SK-N-SH (cell line): ENCODE measurements around the gene ZNF358. TPM values are rescaled to one million over a fixed set of nuclear protein-coding genes. Genes with fewer than 3 reads are reported as not detected.

Experiments
- CTCF ChIA-PET: fragments of 300-600, 350-600 bp; formaldehyde crosslinking; extraction: SDS; loops from one replicate; lab custom pipeline; 2021; lab: Yijun Ruan, JAX
- POLR2A ChIA-PET: fragments of 350-600 bp; sonication (Branson Sonifier 250); formaldehyde crosslinking; extraction: SDS; loops from one replicate; lab custom pipeline; 2020; ENCODE audit warnings: antibody characterized with exemption, inconsistent platforms; lab: Yijun Ruan, JAX
- DNase-seq: peaks from one replicate; pipeline ENCODE4 v3.0.0; 2012
- H2AFZ ChIP-seq: fragments of 200-600 bp; sonication (generic); 2 replicates; pipeline ENCODE4 v1.8.1; 2016; ENCODE audit warnings: antibody characterized with exemption, mild to moderate bottlenecking, low read depth
- H3F3A ChIP-seq: fragments of 200-600 bp; sonication (generic); replicated peaks from 2 replicates; pipeline ENCODE3; 2016; ENCODE audit warnings: antibody characterized with exemption, mild to moderate bottlenecking; ENCODE audit not compliant: insufficient read depth
- H3K27ac ChIP-seq, 2 experiments: fragments of 200-500 bp in 1 of 2; fragments of 200-600 bp in 1 of 2; sonication (Bioruptor generic) in 1 of 2; sonication (generic), shearing (Covaris generic) in 1 of 2; 2 replicates each; pipeline versions ENCODE4 v1.5.1 to v1.6.1; 2014 to 2016; ENCODE audit warnings: low read depth in 2 of 2, inconsistent platforms in 1 of 2, low read length in 1 of 2, mild to moderate bottlenecking in 1 of 2, mixed read lengths in 1 of 2
- H3K27me3 ChIP-seq: fragments of 200-600 bp; sonication (generic), shearing (Covaris generic); 2 replicates; pipeline ENCODE4 v1.6.1; 2016; ENCODE audit warnings: mixed run types; ENCODE audit not compliant: insufficient read depth
- H3K36me3 ChIP-seq, 2 experiments: fragments of 200-500 bp in 1 of 2; fragments of 200-600 bp in 1 of 2; sonication (Bioruptor generic) in 1 of 2; sonication (generic) in 1 of 2; replicated peaks in 1 of 2; 2 replicates each; pipeline versions ENCODE3 to v1.5.1; 2014 to 2016; ENCODE audit warnings: low read length in 1 of 2, mild to moderate bottlenecking in 1 of 2; ENCODE audit not compliant: insufficient read depth in 2 of 2, control insufficient read depth in 1 of 2
- H3K4me1 ChIP-seq, 2 experiments: fragments of 200-500 bp in 1 of 2; fragments of 200-600 bp in 1 of 2; sonication (Bioruptor generic) in 1 of 2; sonication (generic), shearing (Covaris generic) in 1 of 2; 2 replicates each; pipeline versions ENCODE4 v1.5.1 to v1.6.1; 2014 to 2016; ENCODE audit warnings: low read depth in 1 of 2, low read length in 1 of 2, mixed run types in 1 of 2; ENCODE audit not compliant: insufficient read depth in 2 of 2, control insufficient read depth in 1 of 2
- H3K4me2 ChIP-seq: fragments of 200-600 bp; sonication (generic), shearing (Covaris generic); 2 replicates; pipeline ENCODE4 v1.6.1; 2017; ENCODE audit warnings: mixed run types
- H3K4me3 ChIP-seq, 2 experiments: fragments of 200-500 bp in 1 of 2; fragments of 200-600 bp in 1 of 2; sonication (Bioruptor generic) in 1 of 2; sonication (generic), shearing (Covaris generic) in 1 of 2; 2 replicates each; pipeline versions ENCODE4 v1.5.1 to v1.8.1; 2014 to 2016; ENCODE audit warnings: low read depth in 2 of 2, inconsistent platforms in 1 of 2, low read length in 1 of 2, mild to moderate bottlenecking in 1 of 2, mixed read lengths in 1 of 2, moderate library complexity in 1 of 2
- H3K79me2 ChIP-seq: fragments of 200-600 bp; sonication (generic); 2 replicates; pipeline ENCODE4 v1.8.1; 2017; ENCODE audit warnings: mild to moderate bottlenecking; ENCODE audit not compliant: insufficient read depth
- H3K9ac ChIP-seq: fragments of 200-600 bp; sonication (generic); 2 replicates; pipeline ENCODE4 v1.6.1; 2017; ENCODE audit warnings: mixed run types
- H3K9me2 ChIP-seq: fragments of 200-600 bp; sonication (generic); 2 replicates; pipeline ENCODE4 v1.6.1; 2017; ENCODE audit warnings: mixed run types
- H3K9me3 ChIP-seq: fragments of 200-600 bp; sonication (generic); 2 replicates; pipeline ENCODE4 v1.6.1; 2017; ENCODE audit warnings: mixed run types, mild to moderate bottlenecking, moderate library complexity
- H4K20me1 ChIP-seq: fragments of 200-600 bp; sonication (generic); 2 replicates; pipeline ENCODE4 v1.6.1; 2017; ENCODE audit warnings: mild to moderate bottlenecking, mixed run types; ENCODE audit not compliant: insufficient read depth
- CHD2 ChIP-seq: fragments of 150-350 bp; IDR thresholded peaks from 2 replicates; pipeline ENCODE4 v1.6.1; 2018; ENCODE audit warnings: low read length; ENCODE audit not compliant: partially characterized antibody
- ELF1 ChIP-seq: IDR thresholded peaks from 2 replicates; pipeline ENCODE4 v1.4.0; 2012
- EZH2phosphoT487 ChIP-seq: fragments of 200-600 bp; sonication (generic); IDR thresholded peaks from 2 replicates; pipeline ENCODE4 v1.6.1; 2017; ENCODE audit warnings: low read depth, mixed run types, mild to moderate bottlenecking, antibody characterized with exemption, moderate library complexity, borderline replicate concordance
- FOSL2 ChIP-seq: IDR thresholded peaks from 2 replicates; pipeline ENCODE4 v1.4.0; 2012; ENCODE audit warnings: low read depth, mild to moderate bottlenecking, moderate library complexity, borderline replicate concordance
- FOXM1 ChIP-seq: IDR thresholded peaks from 2 replicates; pipeline ENCODE4 v1.4.0; 2012; ENCODE audit warnings: low read depth, mild to moderate bottlenecking
- GATA2 ChIP-seq: sonication (generic); formaldehyde crosslinking; IDR thresholded peaks from 2 replicates; pipeline ENCODE4 v1.5.0; 2020; ENCODE audit warnings: mild to moderate bottlenecking, missing genetic modification reagents
- MEF2A ChIP-seq: IDR thresholded peaks from 2 replicates; pipeline ENCODE4 v1.4.0; 2012; ENCODE audit warnings: low read depth, borderline replicate concordance
- NFIC ChIP-seq: IDR thresholded peaks from 2 replicates; pipeline ENCODE4 v1.4.0; 2012; ENCODE audit warnings: borderline replicate concordance
- NRF1 ChIP-seq: IDR thresholded peaks from 2 replicates; pipeline ENCODE4 v1.6.1; 2012; ENCODE audit warnings: low read depth, mild to moderate bottlenecking, low read length
- POLR2AphosphoS5 ChIP-seq: IDR thresholded peaks from 2 replicates; pipeline ENCODE4 v1.6.1; 2012; ENCODE audit warnings: low read depth, low read length
- RAD21 ChIP-seq: IDR thresholded peaks from 2 replicates; pipeline ENCODE4 v1.6.1; 2012; ENCODE audit warnings: mild to moderate bottlenecking, low read length
- RCOR1 ChIP-seq: fragments of 150-350 bp; IDR thresholded peaks from 2 replicates; pipeline ENCODE4 v1.6.1; 2017; ENCODE audit warnings: antibody characterized with exemption, low read length
- RXRA ChIP-seq: IDR thresholded peaks from 2 replicates; pipeline ENCODE4 v1.4.0; 2012; ENCODE audit warnings: low read depth, mild to moderate bottlenecking, borderline replicate concordance
- SMC3 ChIP-seq: IDR thresholded peaks from 2 replicates; pipeline ENCODE4 v1.6.1; 2012; ENCODE audit warnings: low read depth, low read length, improper control_type of control experiment
- TCF12 ChIP-seq: IDR thresholded peaks from 2 replicates; pipeline ENCODE4 v1.4.0; 2012
- WGBS: methylation state at CpG from one replicate; pipeline ENCODE4 v1.1.6; 2017; ENCODE audit warnings: low lambda C conversion rate; 5-methylcytosine and 5-hydroxymethylcytosine counted together
- polyA plus RNA-seq, 3 experiments: library from polyadenylated mRNA; depleted of rRNA; stranded (reverse); fragments of >200 nt; gene quantifications; 2 replicates each; pipeline ENCODE4 v1.2.3, GENCODE V29; 2012
- small RNA-seq, 7 experiments: library from RNA; depleted of rRNA; stranded (forward); fragments of <200 nt; gene quantifications; one replicate each; pipeline ENCODE3, GENCODE V24; 2012
- TF ChIP-seq, protein P1 (sequence below): IDR thresholded peaks from 2 replicates; pipeline ENCODE4 v1.4.0; 2012; ENCODE audit warnings: low read depth, borderline replicate concordance

The ZNF358 gene
- polyA plus RNA-seq, 1 of the 3 experiments (the other 2 are of a cell fraction): 49.3 TPM

DNA sequence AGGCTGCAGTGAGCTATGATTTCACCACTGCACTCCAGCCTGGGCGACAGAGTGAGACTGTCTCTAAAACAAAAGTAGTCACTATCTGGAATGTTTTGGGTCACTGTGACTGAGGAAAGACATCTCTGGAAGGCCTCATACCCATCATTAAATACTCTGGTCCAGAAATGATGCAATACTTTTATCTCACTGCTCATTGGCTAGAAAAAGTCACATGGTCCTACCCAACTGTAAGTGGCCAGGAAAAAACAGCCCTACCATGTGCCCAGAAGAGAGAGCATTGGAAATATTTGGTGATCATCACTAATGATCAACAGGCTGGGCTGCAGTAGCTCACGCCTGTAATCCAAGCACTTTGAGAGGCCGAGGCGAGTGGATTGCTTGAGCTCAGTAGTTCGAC is 49.4 kb downstream of the ZNF358 start:
- Histone ChIP-seq H3K27ac (no peak overlapping the region), H3K36me3 (peaks cover 7 to 9% of the 10 kb centered on the region in 2 experiments), H3K4me1 (no peaks in the 10 kb centered on the region), H3K9me2 (no peaks in the 10 kb centered on the region), H3K27me3 (no peaks in the 10 kb centered on the region), H3K4me3 (no peak overlapping the region)
- ChIA-PET CTCF (interaction anchor here (1.1 to 13.0 kb wide), 5 partner anchors 31 to 235 kb away, joined by 3 to 171 read pairs (median 3); partner anchors contain the start of genes CAMSAP3 and TRAPPC5), POLR2A (no interaction called here)
- no peak for TF ChIP-seq ELF1
- no peak for TF ChIP-seq RCOR1
- TF ChIP-seq RXRA: no peak
- no peak for TF ChIP-seq FOSL2
- TF ChIP-seq, protein P1, sequence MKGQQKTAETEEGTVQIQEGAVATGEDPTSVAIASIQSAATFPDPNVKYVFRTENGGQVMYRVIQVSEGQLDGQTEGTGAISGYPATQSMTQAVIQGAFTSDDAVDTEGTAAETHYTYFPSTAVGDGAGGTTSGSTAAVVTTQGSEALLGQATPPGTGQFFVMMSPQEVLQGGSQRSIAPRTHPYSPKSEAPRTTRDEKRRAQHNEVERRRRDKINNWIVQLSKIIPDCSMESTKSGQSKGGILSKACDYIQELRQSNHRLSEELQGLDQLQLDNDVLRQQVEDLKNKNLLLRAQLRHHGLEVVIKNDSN: no peak; the same call in 1 of the 2 replicates
- no peak for TF ChIP-seq FOXM1
- TF ChIP-seq MEF2A: no peak
- no peak for TF ChIP-seq NFIC
- TF ChIP-seq RAD21: no peak
- no peak for TF ChIP-seq EZH2phosphoT487
- no peak for TF ChIP-seq GATA2
- no peak for TF ChIP-seq SMC3
- no peak for TF ChIP-seq TCF12
- TF ChIP-seq POLR2AphosphoS5: no peak
- TF ChIP-seq NRF1: no peak
- TF ChIP-seq CHD2: no peak
- TF ChIP-seq, all 33 proteins: peak for 0
- 88% methylated on average over 5 of the region's 5 CpGs for WGBS
- H3K79me2 ChIP-seq: no peaks in the 10 kb centered on the region
- DNase-seq: no peak
- no peak overlapping the region for H2AFZ ChIP-seq
- H4K20me1 ChIP-seq: 0 out of 2 replicates have a peak, but pooled peaks cover 3% of the 10 kb centered on the region
- H3F3A ChIP-seq: no peaks in the 10 kb centered on the region
- no peak overlapping the region for H3K9ac ChIP-seq
- H3K9me3 ChIP-seq: no peaks in the 10 kb centered on the region
- H3K4me2 ChIP-seq: no peak overlapping the region

Small RNA genes lying within 50 kb of the gene (small RNA-seq; reads per million reads assigned to genes)
- gene AC008878.2: 0 reads per million in 7 experiments

Other genes starting within 250 kb of the ZNF358 start
- gene INSR, start 221.7 kb upstream of the ZNF358 start, polyA plus RNA-seq (2012; rRNA removed): 1.9 and 3.6 TPM in 2 replicates
- 11.3 and 11.7 TPM in 2 replicates for gene ARHGEF18, start 167.2 kb upstream of the ZNF358 start, polyA plus RNA-seq (2012; rRNA removed)
- gene PEX11G, start 27.1 kb upstream of the ZNF358 start, polyA plus RNA-seq (2012; rRNA removed): 6.1 and 6.4 TPM in 2 replicates
- 28.4 and 28.9 TPM in 2 replicates for gene MCOLN1, start 6.5 kb downstream of the ZNF358 start, polyA plus RNA-seq (2012; rRNA removed)
- 40.5 and 90.5 TPM in 2 replicates for gene PNPLA6, start 19.6 kb downstream of the ZNF358 start, polyA plus RNA-seq (2012; rRNA removed)
- 0.05 and 0.08 TPM in 2 replicates for gene CAMSAP3, start 79.8 kb downstream of the ZNF358 start, polyA plus RNA-seq (2012; rRNA removed)
- gene XAB2, start 113.4 kb downstream of the ZNF358 start, polyA plus RNA-seq (2012; rRNA removed): 36.5 and 43.3 TPM in 2 replicates
- 48.1 and 54.0 TPM in 2 replicates for gene PET100, start 113.7 kb downstream of the ZNF358 start, polyA plus RNA-seq (2012; rRNA removed)
- not detected in 2 replicates for gene PCP2, start 117.6 kb downstream of the ZNF358 start, polyA plus RNA-seq (2012; rRNA removed)
- 1.3 and 4.7 TPM in 2 replicates for gene STXBP2, start 121.0 kb downstream of the ZNF358 start, polyA plus RNA-seq (2012; rRNA removed)
- gene RETN, start 152.9 kb downstream of the ZNF358 start, polyA plus RNA-seq (2012; rRNA removed): not detected in 2 replicates
- gene MCEMP1, start 161.0 kb downstream of the ZNF358 start, polyA plus RNA-seq (2012; rRNA removed): not detected in 2 replicates
- gene TRAPPC5, start 164.7 kb downstream of the ZNF358 start, polyA plus RNA-seq (2012; rRNA removed): 44.1 and 49.4 TPM in 2 replicates
- gene FCER2, start 186.0 kb downstream of the ZNF358 start, polyA plus RNA-seq (2012; rRNA removed): not detected in 2 replicates
- not detected in 2 replicates for gene CLEC4G, start 216.0 kb downstream of the ZNF358 start, polyA plus RNA-seq (2012; rRNA removed)
- not detected in 2 replicates for gene CD209, start 231.4 kb downstream of the ZNF358 start, polyA plus RNA-seq (2012; rRNA removed)
- not detected in 2 replicates for gene CLEC4M, start 247.1 kb downstream of the ZNF358 start, polyA plus RNA-seq (2012; rRNA removed)